OCI-LY1 (cell line): Measurements from ENCODE around the gene RNFT1.

ENCODE experiments used
- EZH2 ChIP-seq: fragments of 200-600 bp; sonication (generic), shearing (Covaris generic); IDR thresholded peaks from 2 replicates; pipeline ENCODE4 v1.8.0; 2017; ENCODE audit warnings: borderline replicate concordance, mixed run types, mild to moderate bottlenecking, antibody characterized with exemption, low read length, moderate library complexity, mixed read lengths
- TF ChIP-seq, protein P1 (sequence below): fragments of 200-600 bp; sonication (generic), shearing (Covaris generic); IDR thresholded peaks from 2 replicates; pipeline ENCODE4 v1.5.1; 2017; ENCODE audit warnings: mild to moderate bottlenecking, antibody characterized with exemption, low read length, moderate library complexity, mixed read lengths

DNA sequence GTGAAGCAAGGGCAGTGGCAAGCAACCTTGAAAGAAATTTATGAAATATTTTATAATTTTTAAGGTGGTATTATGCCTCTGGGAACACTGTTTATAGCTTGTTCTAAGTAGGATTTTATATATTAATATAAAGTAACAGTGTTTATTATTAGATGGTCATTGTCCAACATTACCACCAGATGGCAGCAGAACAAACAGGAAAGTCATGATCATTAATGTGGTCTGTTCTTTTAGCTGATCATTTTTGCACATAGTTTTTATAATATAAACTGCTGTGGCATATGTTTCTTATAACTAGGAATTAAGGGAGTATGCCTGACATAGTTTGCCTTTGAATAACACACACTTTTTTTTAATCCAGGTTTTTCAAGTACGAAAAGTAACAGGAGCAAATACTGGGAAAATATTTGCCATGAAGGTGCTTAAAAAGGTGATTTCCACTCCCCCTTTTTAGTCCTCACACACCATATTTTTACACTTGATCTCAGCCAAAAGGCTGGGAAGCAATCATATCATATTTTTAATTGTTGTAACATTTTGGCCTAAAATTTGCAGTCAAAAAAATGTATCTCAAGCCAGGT is 50.2 kb downstream of the RNFT1 start:
- TF ChIP-seq, protein P1, sequence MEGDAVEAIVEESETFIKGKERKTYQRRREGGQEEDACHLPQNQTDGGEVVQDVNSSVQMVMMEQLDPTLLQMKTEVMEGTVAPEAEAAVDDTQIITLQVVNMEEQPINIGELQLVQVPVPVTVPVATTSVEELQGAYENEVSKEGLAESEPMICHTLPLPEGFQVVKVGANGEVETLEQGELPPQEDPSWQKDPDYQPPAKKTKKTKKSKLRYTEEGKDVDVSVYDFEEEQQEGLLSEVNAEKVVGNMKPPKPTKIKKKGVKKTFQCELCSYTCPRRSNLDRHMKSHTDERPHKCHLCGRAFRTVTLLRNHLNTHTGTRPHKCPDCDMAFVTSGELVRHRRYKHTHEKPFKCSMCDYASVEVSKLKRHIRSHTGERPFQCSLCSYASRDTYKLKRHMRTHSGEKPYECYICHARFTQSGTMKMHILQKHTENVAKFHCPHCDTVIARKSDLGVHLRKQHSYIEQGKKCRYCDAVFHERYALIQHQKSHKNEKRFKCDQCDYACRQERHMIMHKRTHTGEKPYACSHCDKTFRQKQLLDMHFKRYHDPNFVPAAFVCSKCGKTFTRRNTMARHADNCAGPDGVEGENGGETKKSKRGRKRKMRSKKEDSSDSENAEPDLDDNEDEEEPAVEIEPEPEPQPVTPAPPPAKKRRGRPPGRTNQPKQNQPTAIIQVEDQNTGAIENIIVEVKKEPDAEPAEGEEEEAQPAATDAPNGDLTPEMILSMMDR = peak; percentile 55
- TF ChIP-seq EZH2 = no peak
